Skin epidermis (tissue), 12 donors: ENCODE data around the gene GATAD1.
"Not testable (repeated sequence)": the region's sequence is repeated elsewhere in the genome, so short reads cannot be mapped to it uniquely, and the experiment has no call there.

Experiments used
- H3K27ac ChIP-seq, 21 experiments: fragments of 200-600 bp; sonication (generic) in 11 of 21; one replicate each; pipeline ENCODE4 v1.5.0; 2020; ENCODE audit warnings: mild to moderate bottlenecking in 3 of 21, inconsistent platforms in 2 of 21, moderate library complexity in 2 of 21
- H3K4me3 ChIP-seq, 7 experiments: fragments of 200-600 bp; sonication (generic) in 2 of 7; one replicate each; pipeline ENCODE4 v1.5.0; 2020; ENCODE audit warnings: inconsistent platforms in 2 of 7, mild to moderate bottlenecking in 2 of 7, moderate library complexity in 1 of 7

The GATAD1 gene

DNA sequence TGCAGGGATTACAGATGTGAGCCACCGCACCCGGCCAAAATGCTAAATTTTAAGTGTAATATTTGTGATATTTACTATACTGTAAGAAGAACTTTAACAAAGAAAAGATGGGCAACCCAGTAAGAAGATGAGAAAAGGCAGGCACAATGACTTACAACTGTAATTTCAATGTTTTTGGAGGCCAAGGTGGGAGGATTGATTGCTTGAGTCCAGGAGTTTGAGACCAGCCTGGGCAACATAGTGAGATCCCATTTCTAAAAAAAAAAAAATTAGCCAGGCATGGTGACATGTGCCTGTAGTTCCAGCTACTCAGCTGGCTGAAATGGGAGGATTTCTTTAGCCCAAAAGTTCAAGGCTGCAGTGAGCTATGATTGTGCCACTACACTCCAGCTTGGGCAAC lies 11.7 kb upstream of the GATAD1 start:
- Histone ChIP-seq H3K4me3 (no peak overlapping the region), H3K27ac (no peak overlapping the region)

DNA sequence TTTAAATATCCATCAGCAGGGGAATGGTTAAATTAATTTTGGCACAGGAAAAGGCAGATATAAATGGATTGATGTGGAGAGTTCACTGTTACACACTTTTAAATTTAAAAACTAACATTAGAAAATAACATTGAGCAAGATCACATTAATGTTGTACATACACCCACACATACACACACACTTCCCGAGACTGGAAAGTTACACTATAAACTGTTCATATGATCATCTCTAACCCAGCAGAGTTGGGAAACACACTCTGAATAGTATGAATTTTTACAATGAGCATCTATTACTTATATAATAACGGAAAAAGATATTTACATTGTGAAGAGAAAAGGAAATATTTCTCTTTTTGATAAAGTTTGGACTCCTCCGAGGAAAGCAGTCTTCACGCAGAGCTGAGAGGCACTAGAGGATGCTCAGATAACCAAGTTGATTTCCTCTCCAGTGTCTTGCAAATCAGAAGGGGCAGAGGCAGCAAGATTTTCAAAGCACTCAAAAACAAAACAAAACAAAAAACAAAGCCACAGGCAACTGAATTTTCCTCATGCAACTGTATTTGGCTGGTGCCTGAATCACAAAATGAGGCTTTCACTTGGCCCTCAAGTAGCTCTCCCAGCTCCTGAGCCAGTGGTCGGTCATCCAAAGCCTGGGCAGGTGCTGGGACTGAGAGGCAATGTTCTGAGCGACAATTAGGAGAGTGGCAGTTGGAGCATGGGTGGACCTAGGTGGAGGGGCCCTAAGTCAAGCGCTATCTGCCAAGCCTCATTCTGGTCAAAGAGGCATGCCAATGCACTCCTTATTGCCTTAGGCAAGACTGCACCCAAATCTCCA lies 10.5 kb upstream of the GATAD1 start:
- no peak overlapping the region for H3K27ac ChIP-seq
- H3K4me3 ChIP-seq: no peak overlapping the region

GRCh38 chr7:92437956-92438491 lies 9.3 kb upstream of the GATAD1 start:
- Histone ChIP-seq H3K4me3 (no peak overlapping the region), H3K27ac (no peak overlapping the region)

DNA sequence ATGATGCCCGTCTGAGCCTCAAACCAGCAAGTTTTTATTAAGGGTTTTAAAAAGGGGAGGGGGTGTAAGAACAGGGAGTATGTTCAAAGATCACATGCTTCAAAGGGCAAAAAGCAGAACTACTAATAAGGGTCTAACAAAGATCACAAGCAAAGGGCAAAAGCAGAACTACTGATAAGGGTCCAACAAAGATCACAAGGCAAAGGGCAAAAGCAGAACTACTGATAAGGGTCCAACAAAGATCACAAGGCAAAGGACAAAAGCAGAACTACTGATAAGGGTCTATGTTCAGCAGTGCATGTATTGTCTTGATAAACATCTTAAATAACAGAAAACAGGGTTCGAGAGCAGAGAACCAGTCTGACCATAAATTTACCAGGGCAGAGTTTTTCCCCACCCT lies 4.6 kb upstream of the GATAD1 start:
- H3K4me3 ChIP-seq, H3K27ac ChIP-seq: not testable (repeated sequence)

DNA sequence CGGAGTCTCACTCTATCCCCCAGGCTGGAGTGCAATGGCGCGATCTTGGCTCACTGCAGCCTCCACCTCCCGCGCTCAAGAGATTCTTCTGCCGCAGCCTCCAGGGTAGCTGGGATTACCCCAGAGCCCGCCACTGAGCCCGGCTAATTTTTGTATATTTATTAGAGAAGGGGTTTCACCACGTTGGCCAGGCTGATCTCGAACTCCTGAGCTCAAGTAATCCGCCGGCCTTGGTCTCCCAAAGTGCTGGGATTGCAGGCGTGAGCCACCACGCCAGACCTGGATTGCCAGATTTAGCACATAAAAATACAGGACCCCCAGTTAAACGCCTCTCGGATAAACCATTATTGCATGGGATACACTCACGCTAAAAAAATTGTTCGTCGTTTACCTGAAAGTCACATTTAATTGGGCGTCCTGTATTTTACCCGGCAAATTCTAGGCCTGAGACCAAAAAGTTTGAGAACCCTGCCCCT lies 375 bp upstream of the GATAD1 start:
- Histone ChIP-seq H3K27ac (peak overlapping the region in 20 of 21 experiments; percentile 88 to 99 (median 98)), H3K4me3 (peak overlapping the region; percentile 77 to 95 (median 89))

GRCh38 chr7:92448205-92448747 lies 994 bp downstream of the GATAD1 start:
- Histone ChIP-seq H3K4me3 (peak overlapping the region; percentile 77 to 95 (median 89)), H3K27ac (peak overlapping the region; percentile 88 to 99 (median 98))

GRCh38 chr7:92451645-92452044 lies 4.4 kb downstream of the GATAD1 start:
- no peak overlapping the region for H3K27ac ChIP-seq
- no peak overlapping the region for H3K4me3 ChIP-seq

GRCh38 chr7:92456236-92456635 lies 9.0 kb downstream of the GATAD1 start:
- Histone ChIP-seq H3K4me3 (no peak overlapping the region), H3K27ac (no peak overlapping the region)

GRCh38 chr7:92460109-92460508 lies 12.8 kb downstream of the GATAD1 start:
- no peak overlapping the region for H3K4me3 ChIP-seq
- peak overlapping the region in 1 of 21 experiments; percentile 45 for H3K27ac ChIP-seq

GRCh38 chr7:92460510-92460909 lies 13.2 kb downstream of the GATAD1 start:
- no peak overlapping the region for H3K4me3 ChIP-seq
- H3K27ac ChIP-seq: peak overlapping the region in 1 of 21 experiments; percentile 4

DNA sequence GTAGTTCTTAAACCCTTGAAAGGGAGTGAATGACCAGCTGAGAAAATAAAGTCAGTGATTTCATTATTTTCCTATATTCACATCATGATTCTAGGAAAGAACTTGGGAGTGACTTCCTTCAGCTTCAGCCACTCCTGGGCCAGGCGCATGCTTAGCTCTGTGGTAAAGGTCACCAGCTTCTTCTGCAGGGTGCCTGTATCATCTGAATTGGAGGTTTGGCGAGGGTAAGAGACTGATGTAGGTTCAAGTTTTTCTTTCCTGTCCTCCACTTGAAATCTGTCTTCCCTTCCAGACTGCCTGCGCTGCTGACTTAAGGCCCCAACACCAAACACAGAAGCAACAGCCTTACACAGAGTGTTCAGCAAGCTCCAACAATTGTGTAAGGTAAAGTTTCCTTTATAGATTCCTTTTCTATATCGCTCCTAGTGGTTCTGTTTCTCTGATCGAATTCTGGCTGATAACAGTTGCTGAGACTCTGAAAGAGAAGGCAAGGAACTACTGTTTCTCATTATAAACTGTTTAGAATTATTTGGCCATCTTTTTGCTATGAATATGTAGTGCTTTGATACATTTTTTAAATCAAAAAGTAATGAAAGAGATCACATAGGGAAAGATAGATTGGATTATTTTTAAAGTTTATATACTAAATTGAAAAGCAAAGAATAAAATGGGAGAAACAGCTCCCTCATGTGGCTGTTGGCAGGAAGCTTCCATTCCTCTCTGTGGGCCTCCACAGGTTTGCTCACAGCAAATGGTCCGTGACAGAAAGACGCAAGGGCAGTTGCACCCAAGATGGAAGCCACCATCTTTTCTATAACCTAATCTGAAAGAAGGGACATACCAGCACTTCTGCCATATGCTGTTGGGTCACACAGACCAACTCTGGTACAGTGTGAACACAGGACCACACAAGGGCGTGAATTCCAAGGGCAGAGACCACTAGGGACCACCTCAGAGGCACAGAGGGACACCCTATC lies 14.0 kb downstream of the GATAD1 start:
- H3K27ac ChIP-seq: peak overlapping the region in 2 of 21 experiments; percentile 4
- H3K4me3 ChIP-seq: no peak overlapping the region

GRCh38 chr7:92462560-92462959 lies 15.3 kb downstream of the GATAD1 start:
- H3K27ac ChIP-seq: no peak overlapping the region
- no peak overlapping the region for H3K4me3 ChIP-seq

GRCh38 chr7:92464515-92464914 lies 17.2 kb downstream of the GATAD1 start:
- Histone ChIP-seq H3K27ac (peak overlapping the region in 7 of 21 experiments; percentile 1 to 65 (median 47)), H3K4me3 (no peak overlapping the region)

DNA sequence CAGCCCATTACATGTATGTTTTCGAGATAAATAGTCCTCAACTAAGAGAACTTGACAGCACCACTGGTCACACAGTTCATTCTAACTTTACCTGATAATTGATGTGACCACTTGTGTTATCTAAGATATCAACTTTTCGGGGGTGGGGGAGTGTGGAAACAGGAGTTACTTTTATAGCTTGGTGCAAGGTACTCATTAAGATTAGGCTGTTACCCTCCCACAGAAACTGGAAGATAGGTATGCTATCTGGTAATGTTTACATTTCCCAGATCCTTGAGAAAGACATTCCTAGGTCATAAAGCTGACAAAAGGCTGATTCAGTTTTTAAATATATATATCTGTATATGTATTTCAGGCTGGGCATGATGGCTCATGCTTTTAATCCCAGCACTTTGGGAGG lies 19.4 kb downstream of the GATAD1 start:
- Histone ChIP-seq H3K27ac (no peak overlapping the region), H3K4me3 (no peak overlapping the region)

- H3K4me3 ChIP-seq: not testable (repeated sequence)
Observed at GRCh38 chr7:92468589-92468988, 21.3 kb downstream of the GATAD1 start.

GRCh38 chr7:92473989-92474388 lies 26.7 kb downstream of the GATAD1 start:
- H3K4me3 ChIP-seq, H3K27ac ChIP-seq: not testable (repeated sequence)

More at GRCh38 chr7:92468589-92468988, 21.3 kb downstream of the GATAD1 start:
- not testable (repeated sequence) for H3K27ac ChIP-seq

GRCh38 chr7:92475261-92475770 lies 28.0 kb downstream of the GATAD1 start:
- not testable (repeated sequence) for H3K27ac ChIP-seq, H3K4me3 ChIP-seq

DNA sequence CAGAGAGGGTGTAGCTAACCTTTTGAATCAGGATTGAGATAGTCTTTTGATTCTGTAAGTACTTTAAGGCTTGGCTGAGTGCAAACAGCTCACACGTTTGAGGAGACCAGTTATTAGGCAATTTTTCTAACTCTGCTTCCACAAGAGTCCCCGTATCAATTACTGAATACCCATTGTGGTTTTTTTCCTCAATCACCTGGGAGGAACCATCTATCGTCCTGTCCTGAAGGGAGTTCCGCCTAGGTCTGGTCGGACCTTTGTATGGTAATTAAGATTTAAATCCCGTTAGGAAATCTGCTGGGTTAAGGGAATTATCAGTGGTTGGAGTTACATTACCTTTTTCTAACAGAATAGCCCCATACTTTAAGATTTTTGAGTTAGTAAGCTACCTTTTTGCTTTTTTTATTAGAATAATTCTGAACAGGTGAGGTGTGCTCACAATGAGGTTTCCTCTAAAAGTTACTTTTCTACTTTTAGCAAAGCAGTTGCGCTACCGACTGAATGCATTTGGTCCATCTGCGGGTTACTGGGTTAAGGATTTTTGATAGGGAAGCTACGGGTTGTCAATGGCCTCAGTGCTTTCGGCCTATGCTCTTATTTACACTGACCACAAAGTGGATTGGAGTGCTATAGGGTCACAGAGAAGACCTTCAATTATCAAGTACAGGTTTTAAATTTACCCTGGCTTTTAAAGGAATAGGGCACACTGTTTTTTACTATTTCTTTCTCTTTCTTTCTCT lies 28.7 kb downstream of the GATAD1 start:
- not testable (repeated sequence) for H3K27ac ChIP-seq, H3K4me3 ChIP-seq

DNA sequence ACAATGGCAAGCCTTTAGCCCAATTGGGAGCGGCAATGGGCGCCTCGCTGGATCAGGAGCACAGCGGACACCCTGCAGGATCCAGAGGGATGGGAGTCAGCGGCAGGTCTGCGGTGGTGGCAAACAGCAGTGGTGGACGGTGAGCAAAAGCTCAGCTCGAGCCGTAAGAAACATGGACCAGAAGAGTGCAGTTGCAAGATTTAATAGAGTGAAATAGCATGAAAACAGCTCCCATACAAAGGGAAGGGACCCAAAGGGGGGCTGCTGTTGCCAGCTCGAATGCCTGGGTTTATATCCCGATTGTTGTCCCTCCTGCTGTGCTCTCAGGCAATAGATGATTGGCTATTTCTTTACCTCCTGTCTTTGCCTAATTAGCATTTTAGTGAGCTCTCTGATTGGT lies 30.4 kb downstream of the GATAD1 start, which contains the start of gene ERVW-1:
Gene ERVW-1 (minus strand): TSS at position 266 of the 400 bp plus-strand sequence. CDS start 7,565 bp downstream, outside the sequence.
- H3K4me3 ChIP-seq, H3K27ac ChIP-seq: not testable (repeated sequence)
